Stimulated activated CD4-positive, alpha-beta T cell treated with anti-CD3 and anti-CD28 coated beads, Interleukin-1b, Interleukin-23, amount 100 ng/mL, for 48 hours (primary cell): ENCODE measurements around the gene PDP2.
"Not testable (repeated sequence)": the region's sequence is repeated elsewhere in the genome, so short reads cannot be mapped to it uniquely, and the experiment has no call there.

Experiments
- DNase-seq: peaks from one replicate; pipeline ENCODE4 v3.0.0-alpha.2; 2020

Gene PDP2

DNA sequence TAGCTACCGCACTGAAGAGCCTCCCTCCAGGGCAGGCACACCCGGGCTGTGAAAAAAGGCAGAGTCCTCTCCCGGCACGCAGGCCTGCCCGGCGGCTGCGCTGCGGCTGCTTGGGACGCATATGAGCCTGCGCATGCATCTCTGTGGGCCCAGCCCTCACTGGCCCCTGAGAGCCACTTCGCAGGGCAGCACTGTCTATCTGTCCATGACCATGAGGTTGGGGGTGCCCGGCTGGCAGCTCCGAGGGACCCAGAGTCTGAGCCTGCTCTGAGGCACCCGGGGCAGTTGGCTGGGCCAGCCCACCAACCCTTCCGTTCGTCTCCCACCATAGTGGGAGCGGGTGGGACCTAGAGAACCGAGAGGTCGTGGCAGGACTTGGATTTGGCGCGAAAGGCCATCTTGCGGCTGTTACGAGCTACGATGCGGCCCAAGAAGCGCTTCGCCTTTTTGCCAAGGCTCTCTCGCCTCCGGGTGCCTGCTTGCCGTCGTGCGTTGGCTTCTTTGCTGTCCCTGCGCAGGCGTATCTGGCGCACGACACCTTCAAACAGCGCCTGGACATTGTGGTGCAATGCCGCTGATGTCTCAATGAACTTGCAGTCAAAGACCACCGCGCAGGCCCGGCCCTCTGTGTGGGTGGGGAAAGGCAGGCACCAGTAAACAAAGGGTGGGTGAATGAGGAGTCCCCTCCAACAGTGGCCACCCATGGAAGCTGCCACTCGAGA, 41.6 kb downstream of the PDP2 start:
- no peak for DNase-seq

GRCh38 chr16:66923247-66923731, 43.0 kb downstream of the PDP2 start:
- no peak for DNase-seq

DNA sequence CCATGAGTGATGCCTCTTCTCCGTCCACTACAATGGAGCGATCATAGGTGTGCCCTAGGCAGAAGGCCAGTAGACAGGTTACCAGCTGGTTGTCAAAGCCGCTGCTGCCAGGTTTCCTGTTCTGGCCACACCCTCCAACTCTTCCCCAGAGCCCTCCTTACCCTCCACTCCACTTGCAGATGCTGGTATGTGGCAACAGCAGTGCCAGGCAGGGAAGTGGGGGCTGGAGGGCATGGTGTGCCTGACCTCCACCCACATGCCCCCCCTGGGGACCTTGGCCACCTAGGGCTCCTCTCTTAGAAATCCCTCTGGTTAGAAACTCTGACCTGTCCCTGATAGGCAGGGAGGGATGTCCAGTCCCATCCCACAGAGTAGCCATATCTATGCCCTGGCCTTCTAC, 43.6 kb downstream of the PDP2 start:
- DNase-seq = no peak

GRCh38 chr16:66924527-66925321, 44.4 kb downstream of the PDP2 start:
- peak; percentile 22 for DNase-seq

DNA sequence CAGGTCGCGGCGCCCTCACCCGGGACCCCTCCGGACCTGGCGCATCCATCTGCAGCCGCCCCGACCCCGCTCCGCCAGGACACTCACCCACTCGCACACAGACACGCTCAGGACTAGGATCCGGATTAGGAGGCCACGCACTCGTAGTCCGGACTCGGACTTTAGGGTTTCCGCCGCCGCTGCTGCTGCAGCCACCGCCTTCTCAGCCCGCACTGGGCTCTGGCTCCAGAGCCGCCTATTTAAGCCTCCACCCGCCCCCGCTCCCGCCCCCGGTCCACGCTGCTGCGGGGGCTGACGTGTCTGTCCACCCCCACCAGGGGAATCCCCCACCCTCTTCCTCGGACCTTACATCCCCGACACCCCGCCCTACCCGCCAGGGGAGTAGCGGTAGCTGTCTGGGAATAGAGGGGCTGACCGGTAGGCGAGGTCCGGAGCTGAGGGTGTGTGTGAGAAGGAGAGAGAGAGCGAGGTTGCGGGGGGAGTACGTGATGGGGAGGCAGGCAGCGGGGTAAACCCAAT, 45.1 kb downstream of the PDP2 start, which contains the start of gene RRAD:
Gene RRAD, minus strand, starts transcription at position 214 of the 519 bp plus-strand sequence. CDS start 356 bp downstream, outside the sequence.
- DNase-seq = no peak

DNA sequence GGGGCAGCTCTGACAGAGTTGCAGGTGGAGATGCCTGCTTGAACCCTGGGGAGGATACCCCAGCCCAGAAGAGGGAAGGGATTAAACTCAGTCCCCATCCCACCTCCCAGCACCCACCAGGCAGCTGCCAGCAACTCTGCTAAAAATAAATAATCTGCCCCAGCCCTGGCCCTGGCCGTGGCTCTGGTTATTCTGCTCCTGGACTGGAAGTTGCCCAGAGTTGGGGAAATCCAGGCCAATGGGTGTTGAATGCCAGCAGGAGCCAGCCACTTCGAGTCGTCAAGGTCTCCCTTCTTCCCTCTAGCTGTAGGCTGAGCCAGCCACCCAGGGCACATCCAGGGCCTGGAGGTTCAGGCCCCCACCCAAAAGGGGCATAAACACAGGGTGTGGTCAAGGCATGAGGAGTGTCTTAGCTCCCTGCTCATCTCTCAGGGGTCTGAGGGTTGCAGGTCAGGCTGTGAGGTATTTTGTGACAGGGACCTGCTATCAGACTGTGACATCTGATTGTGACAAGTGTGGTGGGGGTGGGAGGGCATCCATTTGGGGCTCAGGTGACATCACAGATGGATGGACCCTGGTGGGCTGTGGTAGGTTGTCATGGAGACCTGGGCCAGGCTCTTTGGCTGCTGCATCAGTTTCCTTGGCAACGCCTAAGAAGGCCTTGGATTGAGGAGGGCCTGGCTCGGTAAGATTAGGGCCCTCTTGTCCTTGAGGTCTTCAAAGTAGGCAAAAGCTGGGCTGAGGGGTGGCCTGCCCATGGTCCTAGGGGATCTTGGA, 46.0 kb downstream of the PDP2 start:
- no peak for DNase-seq

DNA sequence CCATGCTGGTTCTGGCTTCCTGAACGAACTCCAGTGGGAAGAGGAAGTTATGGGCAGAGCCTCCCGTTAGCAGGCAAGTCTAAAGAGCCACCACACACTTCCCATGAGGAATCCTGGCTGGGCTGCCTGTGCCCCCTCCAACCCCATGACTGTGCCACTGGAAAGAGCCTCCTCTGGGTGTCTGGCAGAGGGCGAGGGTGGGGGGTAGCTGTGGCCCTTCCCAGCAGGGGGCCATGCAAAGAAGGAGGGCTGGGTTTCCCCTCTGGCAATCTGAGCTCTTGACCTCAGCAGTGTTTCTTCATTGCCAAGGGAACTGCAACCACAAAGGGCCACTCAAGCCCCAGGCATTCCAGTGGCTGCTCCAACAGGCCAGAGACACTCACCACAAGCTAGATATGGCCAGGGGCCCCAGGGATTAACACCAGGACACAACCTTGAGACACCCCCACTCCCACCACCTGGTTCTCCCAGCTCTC, 46.7 kb downstream of the PDP2 start:
- DNase-seq = no peak

- no peak for DNase-seq
These were observed 47.8 kb downstream of the PDP2 start for GRCh38 chr16:66927918-66928649.

GRCh38 chr16:66928702-66929388, 48.5 kb downstream of the PDP2 start:
- DNase-seq = peak; percentile 53

DNA sequence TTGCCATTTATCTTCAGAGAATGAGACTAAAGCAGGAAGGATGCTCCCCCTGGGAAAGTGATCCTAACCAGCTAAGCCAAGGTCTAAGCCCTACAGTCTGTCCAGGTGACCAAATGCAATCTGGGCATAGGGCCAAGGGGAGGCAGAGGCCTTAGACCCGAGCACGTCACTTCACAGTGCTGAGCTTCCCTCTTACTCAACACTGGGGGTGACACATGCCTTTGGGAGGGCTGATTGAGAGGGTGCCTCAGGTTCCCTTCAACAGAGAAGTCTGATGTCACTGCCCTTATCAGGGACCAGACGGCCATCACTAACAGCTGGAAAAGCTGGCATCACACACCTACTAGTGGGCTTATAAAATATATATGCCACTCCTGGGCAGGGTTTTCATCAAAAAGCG, 49.9 kb downstream of the PDP2 start:
- DNase-seq = no peak

GRCh38 chr16:66931665-66932064, 51.4 kb downstream of the PDP2 start:
- DNase-seq = no peak

- no peak for DNase-seq
These were observed 51.8 kb downstream of the PDP2 start for GRCh38 chr16:66932076-66932475.

DNA sequence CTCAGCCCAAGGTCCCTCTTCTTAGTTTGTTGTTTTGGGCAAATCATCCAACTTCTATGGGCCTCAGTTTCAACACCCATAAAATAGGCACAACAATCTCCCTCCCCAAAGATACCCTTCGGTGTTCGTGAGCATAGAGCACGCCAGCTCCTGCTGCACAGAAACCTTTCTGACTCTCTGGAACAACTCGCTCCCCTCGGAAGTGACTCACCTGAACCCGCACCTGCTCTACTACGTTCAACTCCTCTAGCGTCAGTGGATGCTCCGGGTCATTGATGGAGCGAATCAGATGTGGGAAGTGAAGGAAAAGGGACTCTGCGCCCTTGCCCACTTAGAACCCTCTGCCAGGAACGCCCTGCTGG, 53.4 kb downstream of the PDP2 start:
- DNase-seq = peak; percentile 71

DNA sequence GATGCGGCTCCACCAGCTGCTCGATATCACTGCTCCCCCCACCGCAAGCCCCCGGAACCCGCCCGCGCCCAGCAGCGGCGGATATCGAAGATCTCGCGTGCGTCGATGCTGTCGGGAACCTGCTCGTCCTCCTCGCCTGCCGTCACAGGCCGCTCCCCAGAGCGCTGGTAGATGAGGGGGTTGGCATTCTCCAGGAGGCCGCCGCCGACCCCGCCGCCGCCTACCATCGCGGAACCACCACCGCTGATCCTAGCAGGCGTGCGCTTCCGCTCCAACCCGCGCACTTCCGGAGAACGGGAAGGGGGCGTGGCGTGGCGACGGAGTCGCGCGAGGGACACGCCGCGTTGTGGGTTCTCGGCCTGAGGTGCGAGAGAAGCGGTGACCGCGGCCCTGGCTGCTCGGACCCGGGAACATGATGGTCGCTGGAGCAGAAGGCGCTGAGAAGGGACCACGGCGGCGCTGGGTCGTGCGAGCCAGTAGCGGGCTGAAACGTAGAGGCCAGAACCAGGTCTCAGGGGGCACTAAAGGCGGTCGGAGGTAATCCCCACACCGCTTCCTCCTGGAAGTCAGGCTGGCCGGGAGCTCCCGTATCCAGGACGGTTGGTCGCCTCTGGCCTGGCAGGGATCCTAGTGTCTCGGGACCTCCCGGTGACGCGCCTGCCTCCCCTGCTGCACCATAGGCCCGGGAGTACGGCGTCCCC, 54.0 kb downstream of the PDP2 start, which contains the start of gene CIAO2B:
Gene CIAO2B, minus strand, starts transcription at position 265 of the 701 bp plus-strand sequence. Its CDS starts 38 bp downstream, at position 227.
- DNase-seq = peak; percentile 87

GRCh38 chr16:66934839-66935313, 54.6 kb downstream of the PDP2 start:
- DNase-seq = not testable (repeated sequence)

- no peak for DNase-seq
These were observed 55.1 kb downstream of the PDP2 start, which contains the start of gene CES2 for GRCh38 chr16:66935314-66936011. Gene CES2, plus strand, starts transcription at chr16:66935516. Its CDS starts 120 bp downstream, at chr16:66935636.

DNA sequence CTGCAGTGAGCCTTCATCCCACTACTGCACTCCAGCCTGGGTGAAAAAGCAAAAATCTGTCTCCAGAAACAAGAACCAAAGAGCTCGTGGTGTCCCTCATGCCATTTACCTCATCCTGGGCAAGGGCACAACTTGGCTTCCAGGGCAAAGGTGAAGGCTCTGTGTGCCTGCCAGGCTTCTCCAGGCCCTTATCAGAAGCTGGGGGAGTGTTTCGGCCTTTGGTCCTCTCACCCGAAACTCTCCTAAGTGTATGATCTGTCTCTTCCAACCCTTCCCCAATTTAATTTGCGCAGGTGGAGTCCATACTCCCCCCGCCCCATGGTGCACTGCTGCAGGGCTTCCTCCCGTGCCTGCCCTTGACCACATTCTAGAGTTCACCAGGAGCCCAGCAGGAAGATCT, 56.1 kb downstream of the PDP2 start:
- no peak for DNase-seq

DNA sequence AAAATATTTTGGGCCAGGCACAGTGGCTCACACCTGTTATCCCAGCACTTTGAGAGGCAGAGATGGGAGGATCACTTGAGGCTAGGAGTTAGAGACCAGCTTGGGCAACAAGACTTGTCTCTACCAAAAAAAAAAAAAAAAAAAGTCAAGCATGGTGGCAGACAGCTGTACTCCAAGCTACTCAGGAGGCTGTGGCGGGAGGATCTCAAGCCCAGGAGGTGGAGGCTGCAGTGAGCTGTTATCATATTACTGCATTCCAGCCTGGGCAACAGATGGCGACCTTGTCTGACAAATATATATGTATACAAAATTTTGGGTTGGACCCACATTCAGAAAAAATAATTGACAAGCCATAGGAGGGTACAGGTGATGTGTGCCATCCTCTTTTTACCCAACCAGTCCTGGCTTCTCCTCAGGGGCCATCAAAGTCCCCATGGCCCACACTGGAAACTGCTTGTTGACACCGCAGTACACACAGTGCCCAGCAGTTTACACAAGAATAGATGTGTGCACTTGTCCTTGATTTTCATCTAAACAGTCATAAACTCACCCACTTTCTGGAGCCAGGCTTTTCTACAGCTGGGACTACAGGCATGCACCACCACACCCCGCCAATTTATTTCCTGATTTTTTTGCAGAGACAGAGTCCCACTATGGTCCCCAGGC, 56.7 kb downstream of the PDP2 start:
- DNase-seq = no peak

DNA sequence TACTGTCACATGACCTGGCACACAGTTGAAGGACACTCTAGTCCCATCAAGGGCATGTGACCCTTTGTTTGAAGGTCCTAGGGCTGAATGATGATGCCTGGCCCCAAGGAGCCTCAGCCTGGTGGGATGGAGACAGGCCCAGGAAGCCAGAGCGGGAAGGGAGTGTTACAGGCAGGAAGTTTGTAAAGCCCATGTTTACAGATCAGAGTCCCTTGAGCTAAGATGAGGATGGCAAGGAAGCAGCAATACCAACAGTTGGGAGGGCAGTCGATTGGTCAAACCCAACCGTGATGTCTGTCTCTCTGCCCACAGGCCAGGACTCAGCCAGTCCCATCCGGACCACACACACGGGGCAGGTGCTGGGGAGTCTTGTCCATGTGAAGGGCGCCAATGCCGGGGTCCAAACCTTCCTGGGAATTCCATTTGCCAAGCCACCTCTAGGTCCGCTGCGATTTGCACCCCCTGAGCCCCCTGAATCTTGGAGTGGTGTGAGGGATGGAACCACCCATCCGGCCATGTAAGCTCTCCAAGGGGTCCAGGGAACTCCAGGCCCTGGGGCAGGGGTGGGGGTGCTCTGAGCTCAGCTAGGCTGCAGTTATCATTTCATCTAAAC, 57.5 kb downstream of the PDP2 start:
- DNase-seq = no peak
